Neural cell (in vitro differentiated cells): ENCODE data around the gene ADORA2A. TPM values are rescaled to one million over a fixed set of nuclear protein-coding genes. Genes with fewer than 3 reads are reported as not detected.

Source experiments
- H2AFZ ChIP-seq: fragments of 200-600, 300-800 bp; sonication (generic), shearing (Covaris generic); 2 replicates; pipeline ENCODE4 v1.6.0; 2014; ENCODE audit warnings: low read depth, mild to moderate bottlenecking, antibody characterized with exemption, low read length, moderate library complexity
- H3F3A ChIP-seq: fragments of 200-600 bp; shearing (Covaris generic); 2 replicates; pipeline ENCODE4 v1.6.1; 2016; ENCODE audit warnings: mild to moderate bottlenecking, moderate library complexity, mixed read lengths, antibody characterized with exemption, low read length; ENCODE audit not compliant: insufficient read depth, poor library complexity, severe bottlenecking
- H3K27ac ChIP-seq: fragments of 200-600, 300-800 bp; sonication (generic), shearing (Covaris generic); 2 replicates; pipeline ENCODE4 v1.5.1; 2014; ENCODE audit warnings: mild to moderate bottlenecking, low read length, moderate library complexity
- H3K27me3 ChIP-seq: fragments of 300-800, 200-600 bp; sonication (generic), shearing (Covaris generic); 2 replicates; pipeline ENCODE4 v1.6.0; 2014; ENCODE audit warnings: mild to moderate bottlenecking, low read depth, low read length, moderate library complexity; ENCODE audit not compliant: insufficient read depth
- H3K36me3 ChIP-seq: fragments of 300-800, 200-600 bp; sonication (generic), shearing (Covaris generic); 2 replicates; pipeline ENCODE4 v1.5.1; 2014; ENCODE audit warnings: mild to moderate bottlenecking, antibody characterized with exemption, low read length, moderate library complexity; ENCODE audit not compliant: insufficient read depth
- H3K4me2 ChIP-seq: fragments of 300-800, 200-600 bp; sonication (generic), shearing (Covaris generic); 2 replicates; pipeline ENCODE4 v1.6.0; 2014; ENCODE audit warnings: mild to moderate bottlenecking, low read length
- H3K4me3 ChIP-seq: fragments of 300-800, 200-600 bp; sonication (generic), shearing (Covaris generic); 2 replicates; pipeline ENCODE4 v1.5.1; 2014; ENCODE audit warnings: mild to moderate bottlenecking, low read length, moderate library complexity
- H3K79me2 ChIP-seq: fragments of 200-600 bp; shearing (Covaris generic); replicated peaks from 2 replicates; pipeline ENCODE4 v1.6.0; 2014; ENCODE audit warnings: mild to moderate bottlenecking, low read length, moderate library complexity; ENCODE audit not compliant: insufficient read depth
- H3K9ac ChIP-seq: fragments of 300-800, 200-600 bp; sonication (generic), shearing (Covaris generic); 2 replicates; pipeline ENCODE4 v1.6.1; 2016; ENCODE audit warnings: mild to moderate bottlenecking, low read length, mixed read lengths
- H3K9me2 ChIP-seq: fragments of 200-600 bp; shearing (Covaris generic); 2 replicates; pipeline ENCODE4 v1.6.1; 2016; ENCODE audit warnings: mild to moderate bottlenecking, low read length, mixed read lengths; ENCODE audit not compliant: insufficient read depth
- H3K9me3 ChIP-seq: fragments of 200-600, 300-800 bp; sonication (generic), shearing (Covaris generic); 2 replicates; pipeline ENCODE4 v1.6.1; 2016; ENCODE audit warnings: mild to moderate bottlenecking, mixed run types, low read length, moderate library complexity, mixed read lengths
- H4K20me1 ChIP-seq: fragments of 200-600 bp; shearing (Covaris generic); 2 replicates; pipeline ENCODE4 v1.6.1; 2016; ENCODE audit warnings: mild to moderate bottlenecking, mixed run types; ENCODE audit not compliant: insufficient read depth
- CTCF ChIP-seq: fragments of 450-650 bp; IDR thresholded peaks from 2 replicates; pipeline ENCODE4 v1.5.1; 2014; ENCODE audit warnings: antibody characterized with exemption, mild to moderate bottlenecking, moderate library complexity; ENCODE audit not compliant: poor library complexity, severe bottlenecking
- EP300 ChIP-seq: fragments of 450-650 bp; conservative IDR thresholded peaks from 2 replicates; pipeline ENCODE4 v1.6.1; 2014; ENCODE audit warnings: antibody characterized with exemption, mild to moderate bottlenecking, moderate library complexity; ENCODE audit not compliant: poor library complexity, severe bottlenecking
- EZH2 ChIP-seq: fragments of 200-600, 300-800 bp; shearing (Covaris generic), sonication (generic); IDR thresholded peaks from 2 replicates; pipeline ENCODE4 v1.6.1; 2014; ENCODE audit warnings: antibody characterized with exemption, low read length, borderline replicate concordance, mild to moderate bottlenecking; ENCODE audit not compliant: insufficient read depth, poor library complexity, severe bottlenecking
- POLR2AphosphoS5 ChIP-seq: IDR thresholded peaks from 2 replicates; pipeline ENCODE4 v1.6.1; 2012
- RAD21 ChIP-seq: fragments of 450-650 bp; conservative IDR thresholded peaks from 2 replicates; pipeline ENCODE4 v1.6.1; 2014; ENCODE audit warnings: antibody characterized with exemption, mild to moderate bottlenecking, moderate library complexity
- REST ChIP-seq: IDR thresholded peaks from 2 replicates; pipeline ENCODE4 v1.6.1; 2012; ENCODE audit warnings: borderline replicate concordance
- SMC3 ChIP-seq: fragments of 450-650 bp; conservative IDR thresholded peaks from 2 replicates; pipeline ENCODE4 v1.6.1; 2014; ENCODE audit warnings: antibody characterized with exemption, mild to moderate bottlenecking, moderate library complexity; ENCODE audit not compliant: poor library complexity
- TAF1 ChIP-seq: IDR thresholded peaks from 2 replicates; pipeline ENCODE4 v1.6.1; 2012; ENCODE audit warnings: low read depth
- polyA plus RNA-seq: library from polyadenylated mRNA; depleted of rRNA; stranded (reverse); fragments of >200 nt; gene quantifications from 2 replicates; pipeline ENCODE4 v1.2.3, GENCODE V29; 2014

ADORA2A gene
- polyA plus RNA-seq, 1 donor from 2014 or later = 2.9 TPM

GRCh38 chr22:24460418-24461089 lies 33.2 kb downstream of the ADORA2A start:
- H3K9me3 ChIP-seq = no peaks in the 10 kb centered on the region
- H3K4me2 ChIP-seq = no peak overlapping the region
- H3K9me2 ChIP-seq = no peaks in the 10 kb centered on the region
- no peaks in the 10 kb centered on the region for H3K27me3 ChIP-seq
- H3K36me3 ChIP-seq = no peaks in the 10 kb centered on the region
- no peaks in the 10 kb centered on the region for H3F3A ChIP-seq
- no peak overlapping the region for H3K4me3 ChIP-seq
- no peak for TF ChIP-seq TAF1
- no peak for TF ChIP-seq SMC3
- no peak for TF ChIP-seq EP300
- no peak for TF ChIP-seq RAD21
- TF ChIP-seq CTCF = no peak
- TF ChIP-seq REST = no peak
- TF ChIP-seq POLR2AphosphoS5 = no peak
- no peak for TF ChIP-seq EZH2
- H2AFZ ChIP-seq = no peak overlapping the region
- no peaks in the 10 kb centered on the region for H4K20me1 ChIP-seq
- H3K27ac ChIP-seq = no peak overlapping the region
- no peak overlapping the region for H3K9ac ChIP-seq
- H3K79me2 ChIP-seq = no peaks in the 10 kb centered on the region

DNA sequence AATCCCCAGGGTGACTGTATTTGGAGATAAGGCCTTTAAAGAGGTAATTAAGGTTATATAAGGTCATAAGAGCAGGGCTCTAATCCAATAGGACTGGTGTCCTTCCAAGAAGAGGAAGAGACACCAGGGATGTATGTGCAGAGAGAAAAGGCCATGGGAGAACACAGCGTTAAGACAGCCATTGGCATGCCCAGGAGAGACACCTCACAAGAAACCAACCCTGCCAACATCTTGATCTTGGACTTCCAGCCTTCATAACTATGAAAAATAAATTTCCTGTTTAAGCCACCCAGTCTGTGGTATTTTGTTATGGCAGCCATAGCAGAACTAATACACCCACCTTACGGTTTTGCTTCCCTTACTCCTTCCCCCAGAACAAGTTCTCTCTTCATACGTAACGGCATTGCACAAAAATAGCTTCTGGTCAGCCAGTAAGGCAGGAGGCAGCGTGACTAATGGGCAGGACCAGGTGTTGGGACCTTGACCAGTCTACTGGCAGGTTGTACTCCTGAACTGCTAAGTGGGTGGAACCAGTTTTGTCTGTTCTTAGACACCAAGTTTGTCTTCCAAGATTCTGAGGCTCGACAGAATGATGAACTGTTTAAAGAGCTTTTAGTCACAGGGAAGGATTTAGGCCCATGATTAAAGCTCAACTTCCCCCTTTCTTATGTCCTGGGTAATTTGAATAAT lies 35.8 kb downstream of the ADORA2A start:
- Histone ChIP-seq H3K36me3 (no peaks in the 10 kb centered on the region), H3K9me2 (no peaks in the 10 kb centered on the region), H3K4me3 (no peak overlapping the region), H3K27ac (no peak overlapping the region), H3K9me3 (no peaks in the 10 kb centered on the region), H2AFZ (no peak overlapping the region), H3F3A (no peaks in the 10 kb centered on the region), H3K9ac (no peak overlapping the region), H3K4me2 (no peak overlapping the region), H4K20me1 (no peaks in the 10 kb centered on the region), H3K79me2 (no peaks in the 10 kb centered on the region), H3K27me3 (no peaks in the 10 kb centered on the region)
- no peak for TF ChIP-seq SMC3
- no peak for TF ChIP-seq EP300
- no peak for TF ChIP-seq TAF1
- no peak for TF ChIP-seq EZH2
- no peak for TF ChIP-seq CTCF
